IMR-90 (cell line): ENCODE results near the gene RSBN1L. TPM values are rescaled to one million over a fixed set of nuclear protein-coding genes. Genes with fewer than 3 reads are reported as not detected.

ENCODE experiments used
- ATAC-seq: fragments of 200-7000 bp; cut with Tn5 transposase; 2 replicates; pipeline ENCODE4 v1.9.1; 2020; ENCODE audit warnings: low read depth, mild to moderate bottlenecking, moderate library complexity
- BruUV-seq: library from RNA; stranded (reverse); fragments of 400-500 nt; replicated peaks from 2 replicates; lab custom pipeline; 2021; lab: Mats Ljungman, UMichigan
- CTCF ChIA-PET: fragments of 300-600 bp; formaldehyde crosslinking; extraction: SDS; loops from one replicate; lab custom pipeline; 2021; ENCODE audit warnings: antibody characterized with exemption; lab: Yijun Ruan, JAX
- POLR2A ChIA-PET: fragments of 300-600 bp; sonication (Branson Sonifier 250); formaldehyde crosslinking; loops from one replicate; lab custom pipeline; 2022; ENCODE audit warnings: antibody characterized with exemption; ENCODE audit not compliant: unreplicated experiment; lab: Charles Lee
- DNase-seq: peaks from one replicate; pipeline ENCODE4 v3.0.0; 2013
- H2AFZ ChIP-seq: replicated peaks from 2 replicates; pipeline ENCODE3; 2013; ENCODE audit warnings: low read length, mild to moderate bottlenecking; ENCODE audit not compliant: poor library complexity
- H2AK5ac ChIP-seq: 2 replicates; pipeline ENCODE4 v1.6.1; 2013; ENCODE audit warnings: low read depth, low read length, inconsistent platforms
- H2AK9ac ChIP-seq: replicated peaks from 2 replicates; pipeline ENCODE3; 2013; ENCODE audit warnings: mild to moderate bottlenecking, low read depth, low read length, moderate library complexity; ENCODE audit not compliant: poor library complexity
- H2BK120ac ChIP-seq: 2 replicates; pipeline ENCODE4 v1.6.1; 2013; ENCODE audit warnings: low read depth, low read length, inconsistent platforms
- H2BK15ac ChIP-seq: 3 replicates; pipeline ENCODE4 v1.6.1; 2013; ENCODE audit warnings: low read depth, low read length, inconsistent platforms
- H2BK20ac ChIP-seq: 2 replicates; pipeline ENCODE4 v1.6.1; 2013; ENCODE audit warnings: low read depth, mild to moderate bottlenecking, inconsistent platforms, low read length, moderate library complexity
- H2BK5ac ChIP-seq: 2 replicates; pipeline ENCODE4 v1.6.1; 2013; ENCODE audit warnings: mild to moderate bottlenecking, low read depth, low read length, inconsistent platforms; ENCODE audit not compliant: poor library complexity, severe bottlenecking
- H3K14ac ChIP-seq: replicated peaks from 2 replicates; pipeline ENCODE4 v1.6.1; 2013; ENCODE audit warnings: low read depth, low read length, inconsistent platforms
- H3K18ac ChIP-seq: 2 replicates; pipeline ENCODE4 v1.6.1; 2013; ENCODE audit warnings: low read depth, low read length, control low read depth
- H3K23ac ChIP-seq: 2 replicates; pipeline ENCODE4 v1.6.1; 2013; ENCODE audit warnings: low read depth, low read length, inconsistent platforms
- H3K27ac ChIP-seq: 2 replicates; pipeline ENCODE4 v1.5.1; 2013; ENCODE audit warnings: mild to moderate bottlenecking, control low read depth, low read length; ENCODE audit not compliant: insufficient read depth
- H3K27me3 ChIP-seq: 2 replicates; pipeline ENCODE4 v1.6.1; 2013; ENCODE audit warnings: low read length; ENCODE audit not compliant: control insufficient read depth, insufficient read depth
- H3K36me3 ChIP-seq: 2 replicates; pipeline ENCODE4 v1.6.1; 2013; ENCODE audit warnings: low read length, mixed read lengths; ENCODE audit not compliant: control insufficient read depth, insufficient read depth
- H3K4ac ChIP-seq: 2 replicates; pipeline ENCODE4 v1.6.1; 2013; ENCODE audit warnings: low read depth, low read length, inconsistent platforms
- H3K4me1 ChIP-seq: 2 replicates; pipeline ENCODE4 v1.6.1; 2013; ENCODE audit warnings: low read length, mixed read lengths; ENCODE audit not compliant: control insufficient read depth, insufficient read depth
- H3K4me2 ChIP-seq: 2 replicates; pipeline ENCODE4 v1.6.1; 2013; ENCODE audit warnings: low read depth, mild to moderate bottlenecking, control low read depth, low read length, moderate library complexity
- H3K4me3 ChIP-seq: 2 replicates; pipeline ENCODE4 v1.5.1; 2013; ENCODE audit warnings: low read depth, mild to moderate bottlenecking, control low read depth, low read length, moderate library complexity; ENCODE audit not compliant: insufficient read depth
- H3K56ac ChIP-seq: 2 replicates; pipeline ENCODE4 v1.6.1; 2013; ENCODE audit warnings: low read length, inconsistent platforms; ENCODE audit not compliant: insufficient read depth; ENCODE audit errors: extremely low read depth
- H3K79me1 ChIP-seq, 2 experiments: 2 replicates each; pipeline ENCODE4 v1.6.1; 2013; ENCODE audit warnings: low read length in 2 of 2, inconsistent platforms in 1 of 2, low read depth in 1 of 2
- H3K9ac ChIP-seq: 2 replicates; pipeline ENCODE4 v1.6.1; 2013; ENCODE audit warnings: low read depth, low read length, control low read depth
- H3K9me1 ChIP-seq: 2 replicates; pipeline ENCODE4 v1.6.1; 2013; ENCODE audit warnings: low read length, inconsistent platforms; ENCODE audit not compliant: insufficient read depth
- H3K9me3 ChIP-seq: 2 replicates; pipeline ENCODE4 v1.6.1; 2013; ENCODE audit warnings: low read length; ENCODE audit not compliant: control insufficient read depth, insufficient read depth
- H4K20me1 ChIP-seq: 2 replicates; pipeline ENCODE4 v1.6.1; 2013; ENCODE audit warnings: low read length, inconsistent platforms; ENCODE audit not compliant: insufficient read depth
- H4K5ac ChIP-seq: 2 replicates; pipeline ENCODE4 v1.6.1; 2013; ENCODE audit warnings: mild to moderate bottlenecking, low read depth, low read length, control low read depth
- H4K8ac ChIP-seq, 2 experiments: 2 replicates each; pipeline ENCODE4 v1.6.1; 2013; ENCODE audit warnings: low read depth in 2 of 2, low read length in 2 of 2, control low read depth in 1 of 2, inconsistent platforms in 1 of 2
- H4K91ac ChIP-seq: 2 replicates; pipeline ENCODE4 v1.6.1; 2013; ENCODE audit warnings: low read depth, low read length, inconsistent platforms; ENCODE audit not compliant: insufficient read depth
- BHLHE40 ChIP-seq: fragments of 150-350 bp; IDR thresholded peaks from 2 replicates; pipeline ENCODE4 v1.6.1; 2016; ENCODE audit warnings: mild to moderate bottlenecking, low read depth, low read length
- CEBPB ChIP-seq: IDR thresholded peaks from 2 replicates; pipeline ENCODE4 v1.6.1; 2012; ENCODE audit warnings: low read depth, low read length, improper control_type of control experiment
- CHD1 ChIP-seq: IDR thresholded peaks from 2 replicates; pipeline ENCODE4 v1.6.1; 2012; ENCODE audit warnings: low read depth, low read length, improper control_type of control experiment
- CTCF ChIP-seq: conservative IDR thresholded peaks from 2 replicates; pipeline ENCODE4 v1.5.1; 2012; ENCODE audit warnings: mild to moderate bottlenecking, low read depth, low read length, improper control_type of control experiment
- ELK1 ChIP-seq: fragments of 150-350 bp; IDR thresholded peaks from 2 replicates; pipeline ENCODE4 v1.6.1; 2016; ENCODE audit warnings: low read depth, mild to moderate bottlenecking, low read length, moderate library complexity, borderline replicate concordance
- FOS ChIP-seq: fragments of 150-350 bp; IDR thresholded peaks from 2 replicates; pipeline ENCODE4 v1.6.1; 2016; ENCODE audit warnings: low read depth, low read length
- MAFK ChIP-seq: IDR thresholded peaks from 2 replicates; pipeline ENCODE4 v1.6.1; 2012; ENCODE audit warnings: low read depth, low read length, improper control_type of control experiment
- MAZ ChIP-seq: IDR thresholded peaks from 2 replicates; pipeline ENCODE4 v1.6.1; 2012; ENCODE audit warnings: low read depth, mild to moderate bottlenecking, low read length, improper control_type of control experiment, moderate library complexity, borderline replicate concordance
- MXI1 ChIP-seq: IDR thresholded peaks from 2 replicates; pipeline ENCODE4 v1.6.1; 2012; ENCODE audit warnings: low read depth, mild to moderate bottlenecking, low read length, moderate library complexity, borderline replicate concordance
- NFE2L2 ChIP-seq: fragments of 150-350 bp; IDR thresholded peaks from 2 replicates; pipeline ENCODE4 v1.6.1; 2016; ENCODE audit warnings: low read depth, mild to moderate bottlenecking, low read length
- POLR2A ChIP-seq: IDR thresholded peaks from 2 replicates; pipeline ENCODE4 v1.6.1; 2012; ENCODE audit warnings: mild to moderate bottlenecking, low read depth, low read length
- RAD21 ChIP-seq: IDR thresholded peaks from 2 replicates; pipeline ENCODE4 v1.6.1; 2012; ENCODE audit warnings: low read length, improper control_type of control experiment
- RCOR1 ChIP-seq: IDR thresholded peaks from 2 replicates; pipeline ENCODE4 v1.6.1; 2012; ENCODE audit warnings: mild to moderate bottlenecking, low read length, improper control_type of control experiment; ENCODE audit not compliant: insufficient replicate concordance
- RFX5 ChIP-seq: IDR thresholded peaks from 2 replicates; pipeline ENCODE4 v1.8.0; 2012; ENCODE audit warnings: low read depth, mild to moderate bottlenecking, low read length, moderate library complexity
- SMC3 ChIP-seq: fragments of 150-350 bp; IDR thresholded peaks from 2 replicates; pipeline ENCODE4 v1.6.1; 2016; ENCODE audit warnings: low read depth, mild to moderate bottlenecking, antibody characterized with exemption, low read length, moderate library complexity
- USF2 ChIP-seq: fragments of 150-350 bp; IDR thresholded peaks from 2 replicates; pipeline ENCODE4 v1.6.1; 2017; ENCODE audit warnings: mild to moderate bottlenecking, antibody characterized with exemption, low read length, low read depth
- WGBS, 2 experiments: methylation state at CpG; one replicate each; pipeline versions ENCODE4 v1.1.5 to v1.1.7; 2013; ENCODE audit warnings: missing lambda C conversion rate in 2 of 2; ENCODE audit not compliant: insufficient read length in 1 of 2; ENCODE audit errors: extremely low coverage in 2 of 2; 5-methylcytosine and 5-hydroxymethylcytosine counted together
- dilution Hi-C: fragments of 300-500 bp; cut with HindIII; formaldehyde crosslinking; loops from one replicate; pipeline ENCODE4 v1.14.3; 2018; ENCODE audit warnings: low sequenced_read_pairs; ENCODE audit not compliant: unreplicated experiment
- in situ Hi-C: fragments of 300-500 bp; cut with MboI; formaldehyde crosslinking; loops from 3 replicates; pipeline ENCODE4 v1.14.3; 2019; ENCODE audit warnings: low sequenced_read_pairs, inconsistent platforms, mixed read lengths
- intact Hi-C: fragments of 100-400 bp; cut with micrococcal nuclease; formaldehyde crosslinking; loops from 2 replicates; pipeline ENCODE4 v1.10.0; 2022
- polyA plus RNA-seq, 3 experiments: library from polyadenylated mRNA; depleted of rRNA; stranded (reverse); fragments of >200 nt; gene quantifications; 2 replicates each; pipeline ENCODE4 v1.2.3, GENCODE V29; 2012; ENCODE audit warnings: low replicate concordance in 1 of 3
- total RNA-seq: library from RNA; depleted of rRNA; stranded (reverse); fragments of >200 nt; gene quantifications from 2 replicates; pipeline ENCODE4 v1.2.3, GENCODE V29; 2012

The RSBN1L gene
- total and polyA plus RNA-seq, 2 of the 4 experiments (the other 2 are of a cell fraction), result 7.8 to 14.7 TPM

- Histone ChIP-seq H2BK15ac (no peak overlapping the region), H4K5ac (no peak overlapping the region), H4K8ac (no peak overlapping the region), H3K4me2 (no peak overlapping the region), H2BK20ac (no peak overlapping the region), H3K9me3 (no peaks in the 10 kb centered on the region), H4K20me1 (0 out of 2 replicates have a peak, but pooled peaks cover 9% of the 10 kb centered on the region), H3K23ac (no peak overlapping the region), H2BK5ac (no peak overlapping the region), H3K27ac (no peak overlapping the region), H3K9me1 (peaks cover 8% of the 10 kb centered on the region; the same call in 1 of the 2 replicates), H2AFZ (no peak overlapping the region), H3K56ac (no peak overlapping the region), H3K79me1 (peaks cover 12 to 62% of the 10 kb centered on the region in 2 experiments; a peak in 3 of 4 replicates), H3K18ac (no peak overlapping the region), H3K4me1 (peaks cover 2% of the 10 kb centered on the region; the same call in 1 of the 2 replicates), H2BK120ac (no peak overlapping the region), H3K4me3 (no peak overlapping the region), H3K9ac (no peak overlapping the region), H3K36me3 (peaks cover 2% of the 10 kb centered on the region), H3K27me3 (no peaks in the 10 kb centered on the region), H2AK5ac (no peak overlapping the region), H2AK9ac (no peak overlapping the region), H3K14ac (no peak overlapping the region), H4K91ac (no peak overlapping the region), H3K4ac (no peak overlapping the region)
- WGBS, 2 experiments, result no CpG with 5 or more reads among the region's 1 CpG
- intact Hi-C loops, result no loop called here
- TF ChIP-seq NFE2L2, result no peak
- TF ChIP-seq CTCF, result no peak
- TF ChIP-seq SMC3, result no peak
- no peak for TF ChIP-seq FOS
- no peak for TF ChIP-seq CEBPB
- no peak for TF ChIP-seq BHLHE40
- TF ChIP-seq MAZ, result no peak
- TF ChIP-seq ELK1, result no peak
- TF ChIP-seq MXI1, result no peak
- no peak for TF ChIP-seq RAD21
- TF ChIP-seq RFX5, result no peak
- no peak for TF ChIP-seq RCOR1
- no peak for TF ChIP-seq USF2
- no peak for TF ChIP-seq CHD1
- TF ChIP-seq MAFK, result no peak
- no peak for TF ChIP-seq POLR2A
- POLR2A ChIA-PET, result interaction anchor here (0.6 kb wide), 1 partner anchor 337 kb away, joined by 15 read pairs; the partner anchor contains the start of gene GSAP
- CTCF ChIA-PET, result no interaction called here
- ATAC-seq (no peak), DNase-seq (no peak)
- no TSS peak for BruUV-seq
- dilution Hi-C loops, result no loop called here
- in situ Hi-C loops, result loop anchor here (5.0 kb wide), 1 partner anchor 96 kb away; no protein-coding TSS in a partner anchor
These were observed 56.9 kb downstream of the RSBN1L start for GRCh38 chr7:77753173-77753572.
